MM.1S (cell line): Measurements from ENCODE around the gene IGFBP5.

ENCODE experiments used
- DNase-seq: peaks from one replicate; pipeline ENCODE4 v3.0.0-alpha.2; 2015
- H2AFZ ChIP-seq: fragments of 300-600 bp; sonication (generic); 2 replicates; pipeline ENCODE4 v1.6.0; 2016; ENCODE audit warnings: antibody characterized with exemption, low read length
- H3F3A ChIP-seq: fragments of 300-600 bp; sonication (generic); 2 replicates; pipeline ENCODE4 v1.6.1; 2016; ENCODE audit warnings: mild to moderate bottlenecking, antibody characterized with exemption, low read length, moderate library complexity, mixed read lengths; ENCODE audit not compliant: insufficient read depth
- H3K27ac ChIP-seq: fragments of 300-600 bp; sonication (generic); 2 replicates; pipeline ENCODE4 v1.5.1; 2016; ENCODE audit warnings: mild to moderate bottlenecking, low read length
- H3K27me3 ChIP-seq: fragments of 300-600 bp; sonication (generic); replicated peaks from 2 replicates; pipeline ENCODE4 v1.6.0; 2016; ENCODE audit warnings: low read length; ENCODE audit not compliant: insufficient read depth
- H3K36me3 ChIP-seq: fragments of 300-600 bp; sonication (generic); replicated peaks from 2 replicates; pipeline ENCODE4 v1.6.1; 2016; ENCODE audit warnings: mild to moderate bottlenecking, low read length, mixed read lengths; ENCODE audit not compliant: insufficient read depth
- H3K4me1 ChIP-seq: fragments of 300-600 bp; sonication (generic); 2 replicates; pipeline ENCODE4 v1.6.1; 2016; ENCODE audit warnings: low read length, mixed read lengths
- H3K4me2 ChIP-seq: fragments of 300-600 bp; sonication (generic); 2 replicates; pipeline ENCODE4 v1.6.0; 2016; ENCODE audit warnings: low read depth, low read length
- H3K4me3 ChIP-seq: fragments of 300-600 bp; sonication (generic); 2 replicates; pipeline ENCODE4 v1.5.1; 2016; ENCODE audit warnings: low read length, mixed read lengths
- H3K79me2 ChIP-seq: fragments of 300-600 bp; sonication (generic); 2 replicates; pipeline ENCODE4 v1.6.1; 2016; ENCODE audit warnings: mixed run types, low read length, mixed read lengths
- H3K9ac ChIP-seq: fragments of 300-600 bp; sonication (generic); 2 replicates; pipeline ENCODE4 v1.6.1; 2016; ENCODE audit warnings: low read length, mixed read lengths
- H3K9me2 ChIP-seq: fragments of 300-600 bp; sonication (generic); replicated peaks from 2 replicates; pipeline ENCODE4 v1.6.1; 2016; ENCODE audit warnings: mild to moderate bottlenecking, low read length, mixed read lengths; ENCODE audit not compliant: insufficient read depth
- H3K9me3 ChIP-seq: fragments of 300-600 bp; sonication (generic); replicated peaks from 2 replicates; pipeline ENCODE4 v1.6.1; 2016; ENCODE audit warnings: mild to moderate bottlenecking, low read length, mixed read lengths; ENCODE audit not compliant: insufficient read depth
- H4K20me1 ChIP-seq: fragments of 300-600 bp; sonication (generic); 2 replicates; pipeline ENCODE4 v1.6.1; 2016; ENCODE audit warnings: mild to moderate bottlenecking, low read length, moderate library complexity, mixed read lengths; ENCODE audit not compliant: insufficient read depth
- CTCF ChIP-seq: fragments of 300-600 bp; sonication (generic); IDR thresholded peaks from 2 replicates; pipeline ENCODE4 v1.5.1; 2016; ENCODE audit warnings: antibody characterized with exemption, low read length, mixed read lengths
- EZH2 ChIP-seq: fragments of 300-600 bp; sonication (generic); optimal IDR thresholded peaks from 2 replicates; pipeline ENCODE3; 2017; ENCODE audit warnings: low read depth, mild to moderate bottlenecking, antibody characterized with exemption, low read length, mixed read lengths
- EZH2phosphoT487 ChIP-seq: fragments of 300-600 bp; sonication (generic); IDR thresholded peaks from 2 replicates; pipeline ENCODE4 v1.6.1; 2018; ENCODE audit warnings: antibody characterized with exemption, low read length

IGFBP5 gene

GRCh38 chr2:216653931-216654365 lies 41.4 kb downstream of the IGFBP5 start:
- no peak for TF ChIP-seq EZH2
- TF ChIP-seq EZH2phosphoT487 = no peak
- TF ChIP-seq CTCF = no peak
- H3K9me2 ChIP-seq = no peaks in the 10 kb centered on the region
- H3K36me3 ChIP-seq = no peaks in the 10 kb centered on the region
- H3F3A ChIP-seq = no peaks in the 10 kb centered on the region
- no peaks in the 10 kb centered on the region for H4K20me1 ChIP-seq
- no peaks in the 10 kb centered on the region for H3K79me2 ChIP-seq
- H2AFZ ChIP-seq = no peak overlapping the region
- no peak overlapping the region for H3K9ac ChIP-seq
- no peak overlapping the region for H3K4me2 ChIP-seq
- no peak overlapping the region for H3K27ac ChIP-seq
- H3K27me3 ChIP-seq = no peaks in the 10 kb centered on the region
- no peaks in the 10 kb centered on the region for H3K4me1 ChIP-seq
- DNase-seq = no peak
- no peaks in the 10 kb centered on the region for H3K9me3 ChIP-seq
- H3K4me3 ChIP-seq = no peak overlapping the region

DNA sequence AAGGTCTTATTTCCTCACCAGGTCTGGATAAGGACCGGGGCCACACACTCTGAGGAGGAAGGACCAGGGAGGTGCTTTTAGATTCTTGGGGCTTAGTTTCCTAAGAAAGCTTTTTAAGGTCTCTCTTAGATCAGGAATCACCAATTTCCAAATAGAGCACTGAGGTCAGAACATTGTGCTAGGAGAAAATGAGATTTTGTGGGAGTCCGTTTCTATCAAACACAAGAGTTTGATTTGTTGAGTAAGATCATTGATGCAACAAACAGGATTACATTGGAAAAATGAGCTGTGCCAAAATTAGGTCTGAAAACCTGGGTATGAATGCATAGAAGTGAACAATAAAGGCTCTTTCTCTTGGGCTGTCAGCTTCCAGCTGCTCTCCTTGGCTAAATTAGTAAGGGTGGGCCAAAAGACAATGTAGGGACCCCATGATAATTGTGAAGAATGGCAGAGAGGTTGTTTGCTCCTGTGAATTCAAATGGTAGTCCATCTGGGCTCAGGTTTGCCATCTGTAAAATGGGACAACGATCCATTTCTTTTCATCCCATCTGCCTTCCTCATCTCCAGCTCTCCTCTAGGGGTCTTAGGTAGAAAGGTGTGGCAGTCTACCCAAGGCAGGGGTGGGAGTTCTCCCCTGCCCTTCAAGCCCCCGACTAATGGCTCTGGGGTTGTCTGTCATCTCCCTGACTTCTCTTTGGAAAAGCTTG lies 42.1 kb downstream of the IGFBP5 start:
- no peaks in the 10 kb centered on the region for H4K20me1 ChIP-seq
- no peaks in the 10 kb centered on the region for H3K36me3 ChIP-seq
- no peak overlapping the region for H3K27ac ChIP-seq

GRCh38 chr2:216652566-216652965 lies 42.8 kb downstream of the IGFBP5 start:
- Histone ChIP-seq H3K4me2 (no peak overlapping the region), H3F3A (no peaks in the 10 kb centered on the region), H3K79me2 (no peaks in the 10 kb centered on the region), H3K9ac (no peak overlapping the region), H3K27ac (no peak overlapping the region), H4K20me1 (no peaks in the 10 kb centered on the region), H3K9me3 (no peaks in the 10 kb centered on the region), H3K27me3 (no peaks in the 10 kb centered on the region), H3K36me3 (no peaks in the 10 kb centered on the region), H3K4me1 (no peaks in the 10 kb centered on the region), H3K4me3 (no peak overlapping the region), H3K9me2 (no peaks in the 10 kb centered on the region), H2AFZ (no peak overlapping the region)
- TF ChIP-seq CTCF = no peak
- no peak for TF ChIP-seq EZH2
- no peak for TF ChIP-seq EZH2phosphoT487
- no peak for DNase-seq

More for the DNA sequence above, 42.1 kb downstream of the IGFBP5 start:
- no peak for TF ChIP-seq EZH2phosphoT487
- H3K9ac ChIP-seq = no peak overlapping the region
- no peaks in the 10 kb centered on the region for H3K27me3 ChIP-seq
- H3F3A ChIP-seq = no peaks in the 10 kb centered on the region
- H3K4me2 ChIP-seq = no peak overlapping the region
- H3K9me3 ChIP-seq = no peaks in the 10 kb centered on the region
- DNase-seq = no peak
- H2AFZ ChIP-seq = no peak overlapping the region
- H3K79me2 ChIP-seq = no peaks in the 10 kb centered on the region
- no peaks in the 10 kb centered on the region for H3K9me2 ChIP-seq
- no peaks in the 10 kb centered on the region for H3K4me1 ChIP-seq
- no peak overlapping the region for H3K4me3 ChIP-seq

- Histone ChIP-seq H2AFZ (no peak overlapping the region), H3K4me1 (no peaks in the 10 kb centered on the region), H3K9ac (no peak overlapping the region), H3K4me3 (no peak overlapping the region), H3F3A (no peaks in the 10 kb centered on the region), H4K20me1 (no peaks in the 10 kb centered on the region), H3K9me2 (no peaks in the 10 kb centered on the region), H3K27ac (no peak overlapping the region), H3K27me3 (no peaks in the 10 kb centered on the region), H3K36me3 (no peaks in the 10 kb centered on the region), H3K79me2 (no peaks in the 10 kb centered on the region), H3K9me3 (no peaks in the 10 kb centered on the region), H3K4me2 (no peak overlapping the region)
- no peak for DNase-seq
- TF ChIP-seq EZH2phosphoT487 = no peak
- no peak for TF ChIP-seq EZH2
- no peak for TF ChIP-seq CTCF
Observed at GRCh38 chr2:216651351-216651881, 43.9 kb downstream of the IGFBP5 start.
